Measurements from ENCODE around the gene CRACDL.

- no peak for TF ChIP-seq REST (IDR thresholded peaks at IDR 0.05; ENCODE audit: insufficient read depth in 1 of 2, low read depth in 2 of 2, low read length in 2 of 2)
- no peak for TF ChIP-seq POLR2AphosphoS5 (IDR thresholded peaks at IDR 0.05; ENCODE audit: low read depth, low read length)
- no peak for TF ChIP-seq TAF1 (IDR thresholded peaks at IDR 0.05; ENCODE audit: borderline replicate concordance, insufficient read depth, low read length)
- no peak for TF ChIP-seq SIN3A (IDR thresholded peaks at IDR 0.05; ENCODE audit: borderline replicate concordance, insufficient read depth, low read length)
- TF ChIP-seq FOXP2 (optimal IDR thresholded peaks at IDR 0.05; ENCODE audit: borderline replicate concordance, extremely low read depth, extremely low read length, insufficient read depth), result no peak
Observed at GRCh38 chr2:98911376-98912154, 24.5 kb downstream of the CRACDL start.
